ENCODE results near the gene IGSF21.

Gene IGSF21

GRCh38 chr1:18380288-18380687, 272.7 kb downstream of the IGSF21 start:
- no peak for TF ChIP-seq ZNF565 (CRISPR knock-in tag; conservative IDR thresholded peaks at IDR 0.05; ENCODE audit: low read depth)
- TF ChIP-seq GLIS3 (CRISPR knock-in tag; IDR thresholded peaks at IDR 0.05) = no peak
- no peak for TF ChIP-seq ZC3H10 (CRISPR knock-in tag; IDR thresholded peaks at IDR 0.05)
- no peak for TF ChIP-seq ISL1 (CRISPR knock-in tag; IDR thresholded peaks at IDR 0.05)
- no peak for TF ChIP-seq ARNTL (CRISPR knock-in tag; IDR thresholded peaks at IDR 0.05; ENCODE audit: borderline replicate concordance, low read depth)
- no peak for TF ChIP-seq TSHZ2 (CRISPR knock-in tag; IDR thresholded peaks at IDR 0.05)
- no peak for TF ChIP-seq SNAI2 (CRISPR knock-in tag; IDR thresholded peaks at IDR 0.05)
- no peak for ATAC-seq

- TF ChIP-seq ZNF8 (CRISPR knock-in tag; IDR thresholded peaks at IDR 0.05) (no peak), POU6F1 (CRISPR knock-in tag; IDR thresholded peaks at IDR 0.05; ENCODE audit: borderline replicate concordance, low read depth) (no peak), ZFP3 (CRISPR knock-in tag; IDR thresholded peaks at IDR 0.05) (no peak), RARB (CRISPR knock-in tag; IDR thresholded peaks at IDR 0.05) (no peak), TOX (CRISPR knock-in tag; IDR thresholded peaks at IDR 0.05; ENCODE audit: borderline replicate concordance) (no peak), TSHZ2 (CRISPR knock-in tag; IDR thresholded peaks at IDR 0.05) (no peak), OSR1 (CRISPR knock-in tag; IDR thresholded peaks at IDR 0.05) (no peak), TCF4 (CRISPR knock-in tag; IDR thresholded peaks at IDR 0.05; ENCODE audit: borderline replicate concordance) (no peak), PATZ1 (CRISPR knock-in tag; IDR thresholded peaks at IDR 0.05; ENCODE audit: borderline replicate concordance) (no peak), CREB5 (CRISPR knock-in tag; IDR thresholded peaks at IDR 0.05; ENCODE audit: low read depth) (no peak), ZNF70 (CRISPR knock-in tag; IDR thresholded peaks at IDR 0.05) (no peak), GLIS3 (CRISPR knock-in tag; IDR thresholded peaks at IDR 0.05) (no peak), CSRNP3 (CRISPR knock-in tag; IDR thresholded peaks at IDR 0.05) (no peak)
- ATAC-seq = no peak
Observed at GRCh38 chr1:18384059-18384458, 276.5 kb downstream of the IGSF21 start.

GRCh38 chr1:18384471-18384870, 276.9 kb downstream of the IGSF21 start:
- TF ChIP-seq CREB5 (CRISPR knock-in tag; IDR thresholded peaks at IDR 0.05; ENCODE audit: low read depth) = no peak

More at GRCh38 chr1:18384471-18384870, 276.9 kb downstream of the IGSF21 start:
- ATAC-seq = no peak

Data from SK-N-SH treated with all-trans-retinoic acid at 6 μM for 48 hours (cell line).